Right ventricle myocardium inferior (tissue), 1 donor: ENCODE data around the gene STRN3. TPM values are rescaled to one million over a fixed set of nuclear protein-coding genes. Genes with fewer than 3 reads are reported as not detected.
A peak's percentile ranks its signal among the peaks of the same experiment; 100 is the strongest.

ENCODE experiments used
- ATAC-seq: fragments of 200-7000 bp; cut with Tn5 transposase; one replicate; pipeline ENCODE4 v1.9.1; 2020; ENCODE audit warnings: mild to moderate bottlenecking, moderate library complexity
- DNase-seq: peaks from one replicate; pipeline ENCODE4 v3.0.0; 2021; ENCODE audit errors: missing footprints
- intact Hi-C: fragments of 100-400 bp; cut with DNase I; formaldehyde crosslinking; loops from one replicate; pipeline ENCODE4 v1.11.0; 2022
- total RNA-seq: library from RNA; stranded (reverse); fragmentation: NEBNext Ultra II Directional; extraction: Animal tissue kit (Norgen Biotek cat#: 25700); gene quantifications from one replicate; pipeline ENCODE4 v1.2.1, GENCODE V29; 2021
- donor health status: DM: no; HTN: yes; CAD: no; lungs with severe emphysema.

Gene STRN3
- total RNA-seq, 1 donor from 2014 or later, result 48.4 TPM

DNA sequence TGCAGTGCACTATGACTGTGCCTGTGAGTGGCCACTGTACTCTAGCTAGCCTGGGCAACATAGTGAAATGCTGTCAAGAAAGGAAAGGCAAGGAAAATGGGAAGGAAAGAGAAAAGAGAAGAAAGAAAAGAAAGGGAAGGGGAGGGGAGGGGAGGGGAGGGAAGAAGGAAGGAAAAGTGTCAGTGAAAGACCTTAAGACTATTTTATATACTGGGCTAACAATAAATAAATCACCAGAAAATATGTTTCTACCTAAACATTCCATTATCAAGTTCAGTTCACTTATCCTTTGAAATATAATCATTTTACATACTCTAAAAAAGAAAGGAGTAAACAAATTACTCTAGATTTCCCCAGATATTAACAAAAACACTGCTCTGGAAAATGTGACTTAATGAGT is 129.7 kb downstream of the STRN3 start:
- DNase-seq (no peak), ATAC-seq (no peak)
- intact Hi-C loops, result loop anchor here (5.0 kb wide), 1 partner anchor 239 kb away; no protein-coding TSS in a partner anchor

- no peak for DNase-seq
- intact Hi-C loops, result loop anchor here (5.0 kb wide), 1 partner anchor 238 kb away; no protein-coding TSS in a partner anchor
- ATAC-seq, result no peak
Measured at GRCh38 chr14:30894923-30895515, 131.2 kb downstream of the STRN3 start.

GRCh38 chr14:30893819-30894218 is 132.4 kb downstream of the STRN3 start:
- intact Hi-C loops, result no loop called here
- no peak for DNase-seq

GRCh38 chr14:30889244-30889594 is 137.0 kb downstream of the STRN3 start:
- intact Hi-C loops, result no loop called here
- DNase-seq (no peak), ATAC-seq (no peak)

More at GRCh38 chr14:30893819-30894218, 132.4 kb downstream of the STRN3 start:
- no peak for ATAC-seq

DNA sequence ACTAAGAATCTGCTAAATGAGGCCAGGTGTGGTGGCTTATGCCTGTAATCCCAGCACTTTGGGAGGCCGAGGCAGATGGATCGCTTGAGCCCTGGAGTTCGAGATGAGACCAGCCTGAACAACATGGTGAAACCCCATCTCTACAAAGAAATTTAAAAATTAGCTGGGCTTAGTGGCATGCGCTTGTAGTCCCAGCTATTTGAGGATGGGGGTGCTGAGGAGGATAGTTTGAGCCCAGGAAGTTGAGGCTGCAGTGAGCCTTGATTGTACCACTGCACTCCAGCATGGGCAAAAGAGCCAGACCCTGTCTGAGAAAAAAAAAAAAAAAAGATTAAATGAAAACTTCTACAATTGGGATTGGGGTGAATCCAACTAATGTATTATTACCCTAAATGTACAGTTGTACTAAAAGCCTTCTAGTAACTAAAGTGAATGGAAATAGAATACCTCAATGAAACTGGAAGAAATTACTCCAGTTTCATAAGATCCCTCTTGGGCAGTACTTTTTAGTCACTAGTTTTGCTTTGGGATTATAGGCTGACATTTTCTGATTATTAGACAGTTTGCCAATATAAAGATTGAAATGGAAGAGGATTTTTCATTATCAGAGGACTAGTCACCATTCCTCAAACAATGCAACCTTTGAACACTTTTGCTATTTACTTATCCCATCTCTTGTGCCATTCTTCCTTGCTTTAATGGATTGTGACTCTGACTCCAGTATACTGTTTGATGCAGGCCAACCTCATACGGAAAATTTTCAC is 137.5 kb downstream of the STRN3 start:
- no peak for ATAC-seq
- DNase-seq, result no peak
- intact Hi-C loops, result no loop called here

DNA sequence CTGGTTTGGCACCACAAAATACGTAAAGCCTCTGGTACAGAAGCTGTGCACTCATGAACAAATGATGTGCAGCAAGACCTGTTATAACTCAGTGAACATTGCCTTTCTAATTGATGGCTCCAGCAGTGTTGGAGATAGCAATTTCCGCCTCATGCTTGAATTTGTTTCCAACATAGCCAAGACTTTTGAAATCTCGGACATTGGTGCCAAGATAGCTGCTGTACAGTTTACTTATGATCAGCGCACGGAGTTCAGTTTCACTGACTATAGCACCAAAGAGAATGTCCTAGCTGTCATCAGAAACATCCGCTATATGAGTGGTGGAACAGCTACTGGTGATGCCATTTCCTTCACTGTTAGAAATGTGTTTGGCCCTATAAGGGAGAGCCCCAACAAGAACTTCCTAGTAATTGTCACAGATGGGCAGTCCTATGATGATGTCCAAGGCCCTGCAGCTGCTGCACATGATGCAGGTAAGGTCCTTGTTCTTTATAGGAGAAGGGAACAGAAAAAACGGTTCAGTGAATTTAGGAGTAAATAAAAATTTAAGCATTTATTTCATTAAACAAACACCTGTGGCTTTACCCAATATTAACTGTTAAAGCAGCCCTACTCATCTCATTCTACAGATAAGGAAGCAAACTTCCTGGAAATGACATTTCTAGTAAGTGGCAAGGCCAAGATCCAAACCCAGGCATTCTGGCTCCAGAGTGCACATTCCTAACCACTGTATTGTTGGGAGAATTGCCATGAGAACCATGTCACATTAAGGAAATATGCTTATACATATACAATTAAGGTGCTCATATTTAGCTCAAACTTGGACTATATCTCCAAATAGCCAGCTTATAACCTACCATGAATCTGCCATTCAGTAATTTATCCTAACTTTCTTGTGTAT is 140.1 kb downstream of the STRN3 start:
- no peak for ATAC-seq
- intact Hi-C loops, result no loop called here
- no peak for DNase-seq

DNA sequence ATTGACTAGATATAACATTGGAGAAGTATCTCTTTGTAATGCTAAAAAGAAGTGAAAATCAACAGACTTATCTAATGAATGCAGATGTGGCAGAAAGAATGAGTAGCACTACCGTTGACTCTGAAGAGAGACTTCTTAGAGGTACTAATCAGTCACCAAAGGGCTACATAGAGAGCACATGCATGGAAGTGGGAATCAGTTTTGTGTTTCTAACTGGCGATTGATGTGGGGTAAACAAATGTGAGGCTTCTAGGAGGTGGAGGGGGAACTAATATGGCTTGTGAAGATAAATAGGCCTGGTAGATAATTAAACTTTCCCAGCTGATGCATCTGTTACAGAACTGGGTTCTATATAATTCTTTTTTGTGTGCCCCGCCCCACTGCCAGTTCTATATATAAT is 141.3 kb downstream of the STRN3 start:
- DNase-seq (no peak), ATAC-seq (no peak)
- intact Hi-C loops, result no loop called here

DNA sequence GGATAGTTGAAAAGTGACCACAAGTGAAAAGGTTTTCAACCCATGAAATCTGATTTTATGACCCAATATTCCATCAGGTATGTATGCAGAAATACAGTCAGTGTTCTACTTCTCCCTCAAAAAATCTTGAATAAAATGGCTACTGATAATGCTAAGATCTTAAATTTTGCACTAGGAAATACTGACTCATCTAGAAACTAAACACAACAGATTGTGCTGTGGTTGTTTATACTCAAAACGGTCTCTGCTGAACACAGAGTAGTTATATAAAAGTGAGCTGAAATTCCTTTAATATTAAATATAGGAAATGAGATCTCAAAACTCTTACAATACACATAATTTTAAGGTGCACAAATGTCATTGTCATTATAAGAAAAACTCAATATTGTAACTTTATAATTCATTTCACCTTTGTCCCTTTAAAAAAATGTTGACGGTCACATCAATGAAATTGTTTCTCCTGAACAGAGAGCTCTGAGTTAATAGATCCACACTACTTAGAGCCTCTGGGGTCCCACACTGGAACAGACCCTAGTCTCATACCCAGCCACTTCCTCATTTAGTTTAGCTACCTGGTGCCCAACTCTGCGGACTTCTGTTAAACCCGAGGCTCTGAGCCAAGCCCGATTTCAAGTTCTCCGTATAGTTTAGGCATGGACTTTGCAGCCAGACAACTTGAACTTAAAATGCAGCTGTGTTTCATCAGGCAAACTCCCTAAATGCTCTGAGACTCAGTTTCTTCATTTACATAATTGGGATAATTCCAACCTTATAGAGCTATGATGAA is 142.5 kb downstream of the STRN3 start:
- intact Hi-C loops, result no loop called here
- no peak for ATAC-seq
- DNase-seq, result no peak

- no peak for DNase-seq
- intact Hi-C loops, result no loop called here
- no peak for ATAC-seq
Measured at GRCh38 chr14:30882431-30882830, 143.7 kb downstream of the STRN3 start.

DNA sequence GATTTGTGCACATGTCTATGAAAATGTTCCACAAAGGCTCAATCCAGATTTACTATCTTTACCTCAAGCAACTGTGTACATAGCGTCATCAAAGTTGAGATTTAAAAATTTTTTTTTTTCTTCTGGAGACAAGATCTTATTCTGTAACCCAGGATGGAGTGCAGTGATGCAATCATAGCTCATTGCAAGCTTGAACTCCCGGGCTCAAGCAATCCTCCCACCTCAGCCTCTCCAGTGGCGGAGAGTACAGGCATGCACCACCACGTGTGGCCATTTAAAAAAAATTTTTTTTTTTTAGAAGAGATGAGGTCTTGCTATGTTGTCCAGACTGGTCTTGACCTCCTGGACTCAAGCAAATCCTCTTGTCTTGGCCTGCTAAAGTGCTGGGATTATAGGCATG is 149.5 kb downstream of the STRN3 start:
- no peak for DNase-seq
- intact Hi-C loops, result no loop called here
- ATAC-seq, result no peak

DNA sequence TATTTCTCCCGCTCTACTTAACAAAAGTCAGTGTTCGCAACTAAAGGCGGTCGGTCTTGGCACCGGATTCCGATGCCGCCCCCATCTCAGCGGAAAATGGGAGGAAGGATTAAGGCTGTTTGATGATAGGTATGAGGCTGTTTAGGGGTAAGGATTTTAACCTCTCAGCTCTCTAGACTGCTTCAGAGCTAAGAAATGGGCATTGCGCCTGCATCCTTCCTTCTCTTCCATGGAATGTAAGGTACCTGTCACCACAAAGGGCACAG is 150.5 kb downstream of the STRN3 start:
- ATAC-seq, result no peak
- intact Hi-C loops, result no loop called here
- no peak for DNase-seq

DNA sequence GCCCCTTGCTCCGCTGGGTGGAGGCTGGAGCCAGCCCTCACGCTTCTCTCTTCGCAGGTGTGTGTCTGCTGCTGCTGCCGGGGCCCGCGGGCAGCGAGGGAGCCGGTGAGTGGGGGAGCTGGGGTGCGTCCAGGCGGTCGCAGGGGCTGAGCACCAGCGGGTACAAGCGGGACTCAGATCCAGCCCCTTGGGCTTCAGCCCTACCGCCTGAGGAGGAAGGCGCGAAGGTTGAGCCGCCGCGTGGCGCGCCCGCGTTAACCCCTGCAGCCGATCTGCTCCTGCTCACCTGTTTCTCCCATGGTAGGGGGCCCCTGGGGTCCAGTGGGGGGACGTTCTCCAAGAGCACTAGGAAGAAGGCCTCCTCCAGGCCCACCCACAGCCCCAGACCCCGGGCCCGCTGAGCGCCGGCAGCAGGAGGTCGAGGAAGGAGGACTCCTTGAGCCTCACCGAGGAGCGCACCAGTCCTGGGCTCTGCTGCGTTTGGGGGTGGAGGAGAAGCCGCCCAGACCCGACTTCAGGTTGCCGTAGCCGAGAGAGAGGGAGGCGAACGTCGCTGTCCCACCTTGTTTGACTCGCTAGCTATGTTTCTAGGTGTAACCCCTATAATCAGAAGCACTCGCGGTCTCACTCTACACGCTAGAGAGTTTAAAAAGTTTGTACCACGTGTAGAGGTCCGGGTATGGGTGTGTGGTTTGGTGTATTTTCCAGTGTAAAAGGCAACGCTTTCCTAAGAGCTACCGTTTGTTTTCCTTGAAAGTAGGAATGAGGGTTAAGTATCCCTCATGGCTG is 151.0 kb downstream of the STRN3 start:
- DNase-seq (no peak), ATAC-seq (peak; percentile 9)
- intact Hi-C loops, result no loop called here

- ATAC-seq (peak; percentile 67), DNase-seq (peak; percentile 71)
- intact Hi-C loops, result no loop called here
Measured at GRCh38 chr14:30874120-30874998, 151.8 kb downstream of the STRN3 start, which contains the start of gene COCH. COCH (plus strand) TSS chr14:30874559; CDS start chr14:30874939, 380 bp downstream.

DNA sequence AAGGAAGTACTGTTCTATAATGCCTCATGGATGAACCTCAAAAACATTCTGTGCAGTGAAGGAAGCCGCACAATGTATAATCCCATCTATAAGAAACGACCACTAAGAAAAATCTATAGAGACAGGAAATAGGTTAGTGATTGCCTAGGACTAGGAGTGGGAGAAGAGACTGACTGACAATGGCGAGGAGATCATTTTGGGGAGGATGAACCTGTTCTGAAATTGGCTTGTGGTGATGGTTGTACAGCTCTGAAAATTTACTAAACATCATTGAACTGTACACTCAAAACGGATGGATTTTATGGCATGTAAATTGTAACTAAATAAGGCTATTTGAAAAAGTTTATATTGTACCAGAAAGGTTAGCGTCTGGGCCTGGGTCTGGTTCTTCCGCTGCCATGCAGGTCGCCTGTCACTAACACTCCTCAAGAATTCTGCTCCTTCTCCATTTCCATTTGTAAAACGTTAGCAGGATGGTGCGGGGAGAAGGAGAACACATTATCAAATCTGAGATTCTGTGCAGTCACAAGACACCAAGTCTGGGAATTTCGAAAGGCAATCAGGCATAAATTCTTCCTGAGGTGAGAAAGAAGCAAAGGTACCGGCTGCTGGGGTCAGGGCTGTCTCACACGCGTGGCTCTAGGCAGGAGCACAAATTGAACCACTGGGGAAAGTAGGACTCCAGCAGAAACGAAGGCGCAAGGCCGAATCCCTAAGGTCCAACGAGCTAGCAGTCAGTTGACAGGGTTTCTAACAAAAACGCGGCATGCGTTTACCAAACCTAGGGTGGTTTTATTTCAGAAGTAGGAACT is 152.7 kb downstream of the STRN3 start:
- DNase-seq, result no peak
- ATAC-seq, result no peak
- intact Hi-C loops, result no loop called here

GRCh38 chr14:30872602-30873001 is 153.6 kb downstream of the STRN3 start:
- intact Hi-C loops, result no loop called here
- no peak for ATAC-seq
- DNase-seq, result no peak

GRCh38 chr14:30869551-30870155 is 156.5 kb downstream of the STRN3 start:
- ATAC-seq, result no peak
- intact Hi-C loops, result no loop called here
- no peak for DNase-seq
